Stimulated activated CD8-positive, alpha-beta memory T cell treated with anti-CD3 and anti-CD28 coated beads, Interleukin-12 subunit alpha, Interleukin-12 subunit beta, amount 100 ng/mL, for 1 hour (primary cell): ENCODE data around the gene GALNT18.

Experiments
- DNase-seq: peaks from one replicate; pipeline ENCODE4 v3.0.0-alpha.2; 2020; ENCODE audit warnings: low read depth

GALNT18 gene

DNA sequence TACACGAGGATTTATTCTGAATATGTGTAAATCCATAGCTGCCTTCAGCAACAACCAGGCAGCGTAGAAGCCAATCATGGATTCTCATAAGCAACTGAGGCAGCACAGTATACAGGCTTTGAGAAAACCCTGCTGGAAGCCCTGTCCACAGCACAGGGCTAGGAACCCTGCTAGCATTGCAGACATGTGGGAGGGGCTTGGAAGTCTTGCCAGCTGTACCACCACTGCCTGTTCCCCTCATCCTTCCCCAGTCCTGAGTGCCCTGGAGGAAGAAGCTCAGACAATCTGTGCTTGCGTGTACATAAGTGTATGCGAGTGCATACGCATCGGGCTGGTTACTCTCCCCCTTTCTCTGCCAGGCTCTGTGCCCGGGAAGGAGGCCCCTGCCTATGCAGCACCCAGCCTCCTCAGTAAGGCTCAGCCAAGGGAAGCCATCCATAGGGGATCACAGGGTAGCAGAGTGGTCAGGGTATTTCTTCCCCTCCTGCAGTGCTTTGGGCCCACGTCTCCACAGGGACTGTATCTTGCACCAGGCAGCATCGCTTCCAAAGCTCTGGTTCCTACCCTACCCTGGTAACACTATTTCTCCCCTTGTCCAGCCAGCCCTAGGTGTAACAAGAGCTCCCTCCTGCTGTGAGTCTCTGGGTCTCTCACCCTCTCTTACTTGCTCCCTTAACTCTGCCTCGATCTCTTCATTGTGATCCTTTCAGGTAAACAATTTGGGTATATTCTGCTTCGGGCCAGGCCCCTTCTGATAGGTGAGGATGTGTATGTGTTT lies 90.5 kb downstream of the GALNT18 start:
- DNase-seq, result no peak

GRCh38 chr11:11528986-11529385 lies 92.8 kb downstream of the GALNT18 start:
- no peak for DNase-seq

- DNase-seq, result no peak
Measured at GRCh38 chr11:11525283-11525682, 96.5 kb downstream of the GALNT18 start.

DNA sequence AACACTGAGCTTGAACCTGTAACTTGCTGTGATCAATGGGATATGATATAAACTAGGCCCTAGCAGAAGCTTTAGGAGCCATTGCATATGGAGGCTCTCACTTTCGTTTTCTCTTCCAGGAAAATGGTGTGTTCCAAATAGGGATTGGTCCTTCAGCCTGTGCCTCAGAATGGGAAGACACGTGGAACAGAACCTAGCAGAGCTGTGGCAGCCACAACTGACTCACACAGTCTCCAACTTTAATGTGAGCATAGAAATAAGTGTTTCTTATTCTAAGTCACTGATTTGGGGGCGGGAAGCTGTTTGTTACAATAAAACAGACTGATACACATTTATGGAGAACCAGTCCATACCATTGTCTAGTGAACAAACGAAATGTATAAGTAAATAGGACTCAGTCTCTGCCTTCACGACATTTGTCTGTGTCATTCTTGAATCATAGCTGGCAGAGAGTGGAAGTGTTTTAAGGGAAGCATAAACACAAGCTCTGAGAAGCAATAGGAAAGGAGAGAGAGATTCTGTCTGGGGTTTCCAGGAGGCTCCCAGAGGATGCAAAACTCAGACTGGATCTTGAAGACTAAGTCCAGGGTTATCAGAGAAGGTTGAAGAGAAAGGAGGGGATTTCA lies 97.3 kb downstream of the GALNT18 start:
- DNase-seq, result no peak

GRCh38 chr11:11522591-11522990 lies 99.2 kb downstream of the GALNT18 start:
- no peak for DNase-seq

DNA sequence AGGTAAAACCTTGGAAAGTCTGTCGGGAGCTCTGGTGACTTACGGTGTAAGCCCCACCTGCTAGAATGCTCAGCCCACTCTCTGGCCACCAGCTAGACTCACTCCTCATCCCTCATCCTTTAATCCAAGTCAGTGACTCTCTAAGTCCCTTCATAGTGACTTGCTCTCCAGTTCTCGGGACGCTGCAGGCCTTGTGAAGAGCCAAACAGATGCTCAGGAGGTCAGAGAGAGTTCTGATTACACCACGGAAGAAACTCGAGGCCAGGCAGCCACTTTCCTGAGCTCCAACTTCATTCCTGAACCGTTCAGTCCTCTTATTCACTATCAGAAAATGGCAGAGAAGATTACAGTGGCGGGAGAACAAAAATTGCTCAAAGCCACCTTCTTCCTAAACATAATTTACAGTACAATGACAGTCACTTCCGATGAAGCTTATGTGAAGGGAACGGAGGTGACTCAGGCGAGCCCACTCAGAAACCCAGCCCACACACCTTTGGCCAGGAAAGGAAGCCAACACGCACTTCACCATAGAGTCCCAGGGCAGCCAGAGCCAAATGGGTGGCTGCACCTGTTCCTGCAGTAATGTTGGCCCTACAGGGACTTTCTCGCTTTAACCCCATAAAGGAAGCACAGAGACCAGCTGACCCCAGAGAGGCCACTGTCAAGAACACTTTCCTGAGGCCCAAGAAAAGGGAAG lies 100.4 kb downstream of the GALNT18 start:
- no peak for DNase-seq

DNA sequence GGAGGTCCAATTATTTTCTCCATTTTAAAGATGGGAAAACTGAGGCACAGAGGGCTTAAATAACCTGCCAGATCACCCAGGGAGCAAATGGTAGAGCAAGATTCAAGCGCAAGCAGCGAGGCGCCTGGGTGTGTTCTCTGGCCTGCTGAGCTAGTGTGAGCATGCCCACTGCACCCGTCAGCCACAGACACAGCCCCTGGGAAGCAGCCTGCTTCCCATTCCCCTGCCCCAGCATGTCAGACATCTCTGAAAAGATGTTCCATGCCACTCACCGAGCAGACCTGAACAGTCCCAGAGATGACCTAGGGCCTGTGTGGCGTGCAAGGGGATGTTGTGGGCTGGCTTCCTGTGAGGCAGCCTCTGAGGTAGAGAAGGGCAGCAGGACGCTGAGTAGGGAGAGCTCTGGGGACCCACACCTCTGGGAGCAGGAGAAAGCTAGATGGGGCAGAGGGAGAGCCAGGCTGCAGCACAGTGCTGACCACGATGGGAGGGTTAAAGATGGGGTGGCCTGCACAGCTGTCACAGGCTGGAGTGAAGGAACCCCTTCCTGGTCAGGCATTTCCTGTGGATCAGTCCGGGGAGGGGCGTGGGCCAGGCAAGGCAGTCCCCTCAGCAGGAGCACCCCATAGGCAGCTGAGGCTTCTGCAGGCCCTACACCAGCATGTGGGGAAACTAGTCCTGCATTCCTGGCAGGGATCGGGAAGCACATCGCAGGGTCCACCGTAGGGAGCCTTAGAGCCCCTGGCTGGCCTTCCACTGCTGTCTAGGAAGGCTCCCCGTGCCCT lies 101.4 kb downstream of the GALNT18 start:
- no peak for DNase-seq

DNA sequence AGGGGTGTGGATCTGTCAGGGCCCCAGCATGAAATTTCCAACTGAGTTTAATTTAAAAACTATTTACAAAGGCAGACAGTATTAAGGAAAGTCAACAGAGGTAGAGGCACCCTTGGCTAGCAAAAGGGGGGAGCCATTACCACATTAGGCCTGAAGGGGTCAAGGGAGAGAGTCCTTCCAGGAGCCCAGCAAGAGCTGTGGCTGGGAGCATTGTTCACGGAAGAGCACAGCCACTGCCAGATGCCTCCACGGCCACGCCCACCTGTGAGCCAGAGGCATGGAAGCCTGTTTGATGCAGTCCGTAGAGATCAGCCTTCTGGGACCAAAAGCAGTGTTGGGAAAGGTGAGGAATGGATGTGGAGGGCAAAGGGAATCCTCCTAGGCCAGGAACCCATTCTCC lies 102.6 kb downstream of the GALNT18 start:
- DNase-seq, result no peak

- DNase-seq, result no peak
Measured at GRCh38 chr11:11514246-11514645, 107.6 kb downstream of the GALNT18 start.

DNA sequence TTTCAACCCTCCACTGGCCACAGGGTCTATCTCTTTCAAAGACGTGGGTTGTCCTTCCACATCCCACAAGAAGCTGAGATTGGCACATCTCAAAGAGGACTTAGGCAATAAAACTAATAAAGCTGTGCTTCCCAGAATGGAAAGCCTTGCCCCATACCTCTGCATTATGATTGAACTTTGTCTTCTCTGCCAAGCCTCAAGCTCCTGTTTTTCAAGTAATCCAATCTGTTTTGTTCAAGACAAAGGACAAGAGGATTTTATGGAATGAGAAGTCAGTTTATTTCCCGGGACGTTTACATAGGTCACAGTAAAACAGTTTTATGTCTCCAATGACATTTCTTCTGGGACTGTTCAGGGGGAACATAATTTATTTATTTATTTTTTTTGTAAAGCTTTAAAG lies 108.4 kb downstream of the GALNT18 start:
- DNase-seq, result no peak

DNA sequence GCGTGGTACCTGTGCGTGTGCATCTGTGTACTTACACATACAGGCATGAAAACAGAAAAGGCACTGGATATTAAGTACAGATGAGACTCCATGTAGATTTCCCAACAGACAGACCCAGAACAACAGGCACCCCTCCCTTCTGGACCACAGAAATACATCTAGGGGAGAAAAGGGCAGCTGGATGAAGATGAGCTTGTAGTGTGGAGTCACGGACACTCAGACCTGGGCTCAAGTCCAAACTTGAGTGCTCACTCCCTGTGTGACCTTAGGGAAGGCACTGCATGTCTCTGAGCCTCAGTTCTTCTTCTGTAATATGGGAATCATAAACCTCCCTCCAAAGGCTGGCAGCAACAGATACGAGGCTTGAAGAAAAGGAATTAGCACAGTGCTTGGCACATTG lies 108.9 kb downstream of the GALNT18 start:
- no peak for DNase-seq

DNA sequence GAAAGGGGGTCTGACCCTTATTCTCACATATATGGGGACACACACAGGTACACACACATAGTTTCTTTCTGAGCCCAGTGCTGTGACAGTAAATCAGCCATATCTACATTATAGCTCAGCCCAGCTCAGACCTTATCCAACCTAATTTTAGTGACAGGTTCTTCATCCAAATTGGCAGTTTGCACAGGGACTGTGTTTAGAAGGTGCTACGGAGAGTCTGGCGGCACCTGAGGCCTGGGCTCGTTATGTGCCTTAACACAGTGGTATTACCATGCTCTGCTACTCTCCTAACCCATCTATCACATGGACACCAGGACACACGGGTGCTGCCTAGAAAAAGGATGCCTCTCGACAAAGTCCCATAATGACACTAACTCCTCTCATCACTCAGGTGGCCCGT lies 109.3 kb downstream of the GALNT18 start:
- no peak for DNase-seq

GRCh38 chr11:11512090-11512489 lies 109.7 kb downstream of the GALNT18 start:
- DNase-seq, result no peak

DNA sequence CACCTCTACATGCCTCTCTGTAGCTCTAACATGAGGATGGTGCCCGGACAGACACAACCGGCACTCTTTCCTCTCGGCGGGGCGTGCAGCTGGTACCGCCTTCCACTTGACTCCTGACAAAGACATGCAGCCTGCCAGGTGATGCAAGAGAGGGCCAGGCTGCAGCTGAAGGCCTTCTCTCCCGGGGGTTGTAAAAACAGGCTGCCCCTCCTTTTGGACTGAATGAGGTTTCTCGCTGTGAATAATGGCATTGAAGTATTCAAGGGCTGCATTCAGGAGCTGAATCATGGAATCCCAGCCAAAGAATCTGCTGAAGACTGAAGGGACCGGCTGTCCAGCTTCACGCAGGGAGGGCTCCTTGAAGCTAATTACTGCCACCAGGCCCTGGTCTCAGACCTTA lies 110.9 kb downstream of the GALNT18 start:
- DNase-seq, result no peak

- no peak for DNase-seq
Measured at GRCh38 chr11:11505692-11506091, 116.1 kb downstream of the GALNT18 start.

GRCh38 chr11:11505190-11505589 lies 116.6 kb downstream of the GALNT18 start:
- no peak for DNase-seq

DNA sequence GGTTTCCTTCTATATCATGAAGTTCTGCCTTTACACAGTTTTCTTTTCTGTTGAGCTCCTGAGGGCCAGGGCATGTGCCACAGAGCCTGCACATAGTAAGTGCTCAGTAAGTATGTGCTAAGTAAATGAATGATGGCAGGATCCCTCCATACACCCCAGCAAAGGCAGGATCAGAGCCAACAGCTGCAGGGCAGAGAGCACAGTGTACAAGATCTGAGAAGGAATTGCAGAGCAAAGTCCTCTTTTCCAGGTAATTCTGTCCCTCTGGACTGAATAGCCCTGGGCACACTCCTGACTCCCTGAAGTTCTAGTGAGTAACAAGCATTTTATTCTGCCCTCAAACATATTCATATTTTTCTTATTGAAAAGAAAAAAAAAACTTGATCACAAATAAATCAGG lies 117.7 kb downstream of the GALNT18 start:
- DNase-seq, result no peak

- no peak for DNase-seq
Measured at GRCh38 chr11:11502263-11502861, 119.4 kb downstream of the GALNT18 start.

- DNase-seq, result no peak
Measured at GRCh38 chr11:11501546-11502262, 120.1 kb downstream of the GALNT18 start.

GRCh38 chr11:11500744-11501487 lies 120.9 kb downstream of the GALNT18 start:
- DNase-seq, result no peak

DNA sequence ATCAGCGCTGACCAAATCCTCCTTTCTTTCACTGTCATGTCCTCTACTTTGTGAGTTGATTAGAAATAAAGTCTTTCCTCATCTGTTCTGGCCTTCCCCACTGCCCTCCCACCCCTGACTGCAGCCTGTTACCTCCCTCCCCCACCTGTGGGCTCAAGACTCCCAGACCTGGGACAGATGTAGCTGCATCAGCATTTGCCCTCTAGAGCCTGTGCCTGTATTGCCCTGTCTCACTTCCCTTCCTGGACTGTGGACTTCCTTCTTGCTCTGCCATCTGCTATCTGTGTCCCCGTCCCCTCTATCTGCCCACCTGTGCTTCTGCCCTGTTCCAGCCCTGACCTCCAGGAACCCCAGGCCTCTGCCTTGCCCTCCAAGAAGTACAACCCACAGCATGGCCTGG lies 122.5 kb downstream of the GALNT18 start:
- DNase-seq, result no peak
